NCI-H2107 (cell line): Measurements from ENCODE around the gene TUT4.
A peak's percentile ranks its signal among the peaks of the same experiment; 100 is the strongest.
"Not testable (repeated sequence)": the region's sequence is repeated elsewhere in the genome, so short reads cannot be mapped to it uniquely, and the experiment has no call there.

Experiments
- DNase-seq: peaks from one replicate; lab custom pipeline; 2025; lab: John Stamatoyannopoulos, UW

The TUT4 gene, protein sequence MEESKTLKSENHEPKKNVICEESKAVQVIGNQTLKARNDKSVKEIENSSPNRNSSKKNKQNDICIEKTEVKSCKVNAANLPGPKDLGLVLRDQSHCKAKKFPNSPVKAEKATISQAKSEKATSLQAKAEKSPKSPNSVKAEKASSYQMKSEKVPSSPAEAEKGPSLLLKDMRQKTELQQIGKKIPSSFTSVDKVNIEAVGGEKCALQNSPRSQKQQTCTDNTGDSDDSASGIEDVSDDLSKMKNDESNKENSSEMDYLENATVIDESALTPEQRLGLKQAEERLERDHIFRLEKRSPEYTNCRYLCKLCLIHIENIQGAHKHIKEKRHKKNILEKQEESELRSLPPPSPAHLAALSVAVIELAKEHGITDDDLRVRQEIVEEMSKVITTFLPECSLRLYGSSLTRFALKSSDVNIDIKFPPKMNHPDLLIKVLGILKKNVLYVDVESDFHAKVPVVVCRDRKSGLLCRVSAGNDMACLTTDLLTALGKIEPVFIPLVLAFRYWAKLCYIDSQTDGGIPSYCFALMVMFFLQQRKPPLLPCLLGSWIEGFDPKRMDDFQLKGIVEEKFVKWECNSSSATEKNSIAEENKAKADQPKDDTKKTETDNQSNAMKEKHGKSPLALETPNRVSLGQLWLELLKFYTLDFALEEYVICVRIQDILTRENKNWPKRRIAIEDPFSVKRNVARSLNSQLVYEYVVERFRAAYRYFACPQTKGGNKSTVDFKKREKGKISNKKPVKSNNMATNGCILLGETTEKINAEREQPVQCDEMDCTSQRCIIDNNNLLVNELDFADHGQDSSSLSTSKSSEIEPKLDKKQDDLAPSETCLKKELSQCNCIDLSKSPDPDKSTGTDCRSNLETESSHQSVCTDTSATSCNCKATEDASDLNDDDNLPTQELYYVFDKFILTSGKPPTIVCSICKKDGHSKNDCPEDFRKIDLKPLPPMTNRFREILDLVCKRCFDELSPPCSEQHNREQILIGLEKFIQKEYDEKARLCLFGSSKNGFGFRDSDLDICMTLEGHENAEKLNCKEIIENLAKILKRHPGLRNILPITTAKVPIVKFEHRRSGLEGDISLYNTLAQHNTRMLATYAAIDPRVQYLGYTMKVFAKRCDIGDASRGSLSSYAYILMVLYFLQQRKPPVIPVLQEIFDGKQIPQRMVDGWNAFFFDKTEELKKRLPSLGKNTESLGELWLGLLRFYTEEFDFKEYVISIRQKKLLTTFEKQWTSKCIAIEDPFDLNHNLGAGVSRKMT (N-terminal part only)

DNA sequence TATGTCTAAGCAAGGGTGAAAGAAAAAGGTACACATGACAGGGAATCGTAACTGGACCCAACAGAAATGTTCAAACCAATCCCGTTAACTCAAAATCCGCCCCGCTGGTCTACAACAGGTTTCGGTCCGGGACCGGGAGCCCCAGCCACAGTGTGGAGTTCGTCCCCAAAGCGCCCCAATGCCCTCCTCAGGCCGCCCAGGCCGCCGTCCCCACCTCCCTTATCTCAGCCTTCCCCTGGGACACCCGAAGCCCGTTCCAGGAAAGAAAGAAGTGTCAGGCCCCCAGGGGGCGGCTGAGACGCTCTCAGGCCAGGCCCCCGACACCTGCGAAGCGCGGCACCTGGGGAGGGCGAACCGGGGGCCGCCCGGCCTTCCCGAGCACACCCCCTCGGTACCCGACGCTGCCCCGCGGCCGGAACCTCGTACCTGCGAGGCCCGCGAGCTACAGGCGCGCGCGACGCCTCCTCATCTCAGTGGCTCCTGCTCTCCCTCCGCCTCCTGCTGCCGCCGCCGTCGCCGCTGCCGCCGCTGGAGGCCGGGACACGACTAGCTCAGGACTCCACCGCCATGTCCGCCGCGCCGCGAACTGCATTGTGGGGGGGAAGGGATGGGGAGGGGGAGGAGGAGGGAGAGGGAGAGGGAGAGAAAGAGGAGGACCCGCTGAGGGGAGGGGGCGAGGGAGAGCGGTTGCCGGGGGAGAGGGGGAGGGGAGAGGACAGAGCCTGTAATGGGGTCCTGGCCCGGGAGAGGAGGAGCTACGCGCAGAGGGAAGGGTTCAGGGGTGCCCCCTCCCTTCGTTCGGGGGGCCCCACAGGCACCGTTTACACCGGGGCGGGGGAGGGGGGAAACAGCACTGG lies at the start of gene TUT4:
TSS of gene TUT4 (minus strand) at position 588 of the 857 bp plus-strand sequence. CDS start 26,812 bp downstream, outside the sequence.
- peak; percentile 76 for DNase-seq

GRCh38 chr1:52601991-52602855 lies 49.3 kb upstream of the TUT4 start, which contains the start of gene GPX7:
GPX7 (plus strand) TSS chr1:52602371; CDS start chr1:52602410, 39 bp downstream.
- peak; percentile 24 for DNase-seq

- no peak for DNase-seq
These were observed 48.6 kb upstream of the TUT4 start for GRCh38 chr1:52601519-52601918.

- no peak for DNase-seq
These were observed 47.8 kb upstream of the TUT4 start for GRCh38 chr1:52600533-52601179.

GRCh38 chr1:52599236-52599635 lies 46.3 kb upstream of the TUT4 start:
- no peak for DNase-seq

DNA sequence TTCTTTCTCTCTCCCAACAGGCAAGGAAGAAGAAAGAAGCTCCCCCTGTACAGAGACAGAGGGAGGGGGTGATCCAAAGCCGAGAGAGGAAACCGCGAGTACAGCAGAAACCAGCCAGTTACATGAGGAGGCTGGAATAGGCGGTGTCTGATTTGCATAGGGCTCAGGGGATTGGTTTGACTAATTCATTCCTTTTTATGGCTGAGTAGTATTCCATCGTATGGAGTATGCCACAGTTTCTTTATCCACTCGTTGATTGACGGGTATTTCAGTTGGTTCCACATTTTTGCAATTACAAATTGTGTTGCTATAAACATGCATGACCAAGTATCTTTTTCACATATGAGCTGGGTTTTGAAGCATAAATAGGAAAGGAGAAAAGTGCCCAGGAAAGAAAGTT lies 45.8 kb upstream of the TUT4 start:
- no peak for DNase-seq

DNA sequence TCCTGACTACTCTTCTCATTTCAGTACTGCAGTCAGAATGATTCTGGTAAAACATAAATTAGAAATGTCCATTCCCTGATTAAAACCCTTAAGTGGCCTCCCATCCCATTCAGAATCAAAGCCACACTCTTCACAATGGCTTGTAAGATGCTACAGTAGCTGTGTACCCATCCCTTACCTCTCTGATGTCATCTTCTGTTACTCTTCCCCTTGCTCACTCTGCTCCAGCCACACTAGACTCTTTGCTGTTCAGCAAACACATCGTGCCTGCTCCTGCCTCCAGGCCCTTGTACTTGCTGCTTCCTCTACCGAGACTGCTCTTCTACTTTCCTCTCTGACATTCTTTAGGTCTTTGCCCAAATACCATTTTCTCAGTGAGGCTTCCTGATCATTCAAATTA lies 45.0 kb upstream of the TUT4 start:
- no peak for DNase-seq

DNA sequence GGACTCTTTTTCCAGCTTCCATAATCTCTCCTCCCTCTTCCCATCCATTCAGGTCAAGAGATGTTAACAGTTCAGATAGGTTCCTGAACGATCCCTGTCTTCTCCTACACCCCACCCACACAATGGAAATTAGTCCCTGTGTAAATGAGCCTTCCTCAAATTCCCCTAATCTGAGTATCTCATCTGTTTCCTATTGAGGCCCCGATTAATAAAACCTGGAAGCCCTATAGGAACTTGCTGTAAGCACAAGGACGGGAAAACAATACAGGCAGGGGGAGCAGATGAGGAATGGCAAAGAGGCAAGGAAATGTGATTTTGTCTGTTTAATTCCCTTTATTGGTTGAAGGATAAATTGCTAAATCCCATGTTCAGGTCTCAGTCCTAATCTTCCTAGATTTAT lies 42.2 kb upstream of the TUT4 start:
- no peak for DNase-seq

GRCh38 chr1:52593495-52593894 lies 40.6 kb upstream of the TUT4 start:
- DNase-seq, result no peak

- DNase-seq, result no peak
These were observed 39.9 kb upstream of the TUT4 start for GRCh38 chr1:52592637-52593323.

- no peak for DNase-seq
These were observed 37.4 kb upstream of the TUT4 start for GRCh38 chr1:52590266-52590665.

DNA sequence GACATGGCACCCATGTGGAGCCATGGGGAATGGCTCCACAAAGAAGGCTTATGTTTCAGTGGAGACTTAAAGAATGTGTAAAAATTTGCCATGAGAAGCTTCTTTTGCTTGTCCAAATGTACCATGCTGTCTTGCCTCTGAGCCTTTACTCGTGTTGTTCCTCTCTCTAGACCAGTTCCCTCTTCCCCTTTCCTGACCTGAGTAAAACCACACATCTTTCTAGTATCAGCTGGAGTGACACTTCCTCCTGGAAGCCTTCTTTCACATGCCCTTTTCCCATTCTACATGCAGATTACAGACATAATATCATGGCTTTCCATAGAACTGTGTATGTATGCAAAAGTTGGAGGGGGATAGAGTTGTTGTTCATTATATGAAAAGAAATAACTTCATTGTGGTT lies 35.6 kb upstream of the TUT4 start:
- DNase-seq, result no peak

- no peak for DNase-seq
These were observed 35.1 kb upstream of the TUT4 start for GRCh38 chr1:52588027-52588426.

GRCh38 chr1:52585474-52585873 lies 32.6 kb upstream of the TUT4 start:
- no peak for DNase-seq

DNA sequence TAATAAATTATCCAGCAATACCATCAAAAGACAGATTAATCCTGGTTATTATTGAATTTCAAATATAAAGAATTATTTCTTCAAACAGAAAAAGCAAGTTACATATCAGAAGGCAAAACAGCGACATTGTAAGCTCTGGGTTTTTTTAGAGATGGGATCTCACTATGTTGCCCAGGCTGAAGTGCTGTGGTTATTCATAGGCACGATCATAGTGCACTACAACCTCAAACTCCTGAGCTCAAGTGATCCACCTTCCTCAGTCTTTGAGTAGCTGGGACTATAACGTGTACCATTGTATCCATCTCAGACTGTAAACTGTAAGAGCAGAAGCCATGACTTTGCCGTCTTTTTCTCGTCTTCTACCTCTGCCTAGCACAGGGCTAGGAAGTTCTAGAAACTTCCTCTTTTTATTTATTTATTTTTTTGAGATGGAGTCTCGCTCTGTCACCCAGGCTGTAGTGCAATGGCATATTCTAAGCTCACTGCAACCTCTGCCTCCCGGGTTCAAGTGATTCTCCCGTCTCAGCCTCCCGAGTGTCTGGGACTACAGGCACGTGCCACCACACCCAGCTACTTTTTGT lies 29.3 kb upstream of the TUT4 start:
- DNase-seq, result no peak

DNA sequence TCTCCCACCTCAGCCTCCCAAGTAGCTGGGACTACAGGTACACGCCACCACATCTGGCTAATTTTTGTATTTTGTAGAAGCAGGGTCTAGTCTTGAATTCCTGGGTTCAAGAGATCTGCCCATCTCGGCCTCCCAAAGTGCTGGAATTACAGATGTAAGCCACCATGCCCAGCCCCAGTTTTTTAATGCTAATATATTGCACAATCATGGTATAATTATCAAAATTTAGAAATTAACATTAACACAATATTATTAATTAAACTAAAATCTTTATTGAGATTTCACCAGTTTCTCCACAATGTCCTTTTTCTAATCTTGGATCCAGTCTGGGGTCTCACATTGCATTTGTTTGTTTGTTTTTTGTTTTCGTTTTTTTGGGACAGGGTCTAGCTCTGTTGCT lies 27.4 kb upstream of the TUT4 start:
- no peak for DNase-seq

DNA sequence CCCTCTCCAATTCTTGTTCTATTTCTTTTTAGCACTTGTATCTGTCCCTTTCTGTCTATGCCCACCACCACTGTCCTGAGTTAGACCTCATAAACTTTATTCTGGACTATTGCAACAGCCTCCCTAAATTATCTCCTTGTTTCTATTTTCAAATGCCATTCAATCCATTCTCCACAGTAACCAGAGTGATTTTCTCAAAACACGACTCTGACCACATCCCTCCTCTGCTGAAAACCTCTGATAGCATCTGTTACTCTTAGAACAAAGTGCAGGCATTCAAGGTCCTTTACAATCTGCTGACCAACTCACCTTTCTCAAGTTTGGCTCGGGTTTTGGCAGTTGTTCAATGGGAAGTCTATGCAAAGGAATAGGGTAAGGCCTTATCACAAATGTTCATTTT lies 26.5 kb upstream of the TUT4 start:
- DNase-seq, result no peak

DNA sequence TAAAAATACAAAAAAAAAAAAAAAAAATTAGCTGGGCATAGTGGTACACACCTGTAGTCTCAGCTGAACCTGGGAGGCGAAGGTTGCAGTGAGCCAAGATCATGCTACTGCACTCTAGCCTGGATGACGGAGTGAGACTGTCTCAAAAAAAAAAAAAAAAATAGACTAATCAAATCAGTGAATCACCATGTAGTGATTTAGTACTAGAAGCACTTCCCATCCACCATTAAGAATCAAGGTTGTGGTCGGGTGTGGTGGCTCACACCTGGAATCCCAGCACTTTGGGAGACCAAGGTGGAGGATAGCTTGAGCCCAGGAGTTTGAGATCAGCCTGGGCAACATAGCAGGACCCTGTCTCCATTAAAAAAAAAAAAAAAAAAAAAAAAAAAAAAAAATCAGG lies 25.2 kb upstream of the TUT4 start:
- not testable (repeated sequence) for DNase-seq

GRCh38 chr1:52576074-52576473 lies 23.2 kb upstream of the TUT4 start:
- DNase-seq, result no peak
